Stimulated activated CD4-positive, alpha-beta T cell treated with anti-CD3 and anti-CD28 coated beads, Interleukin-1b, Interleukin-23, amount 100 ng/mL, for 1 hour (primary cell): ENCODE data around the gene WFDC12.

Experiments
- DNase-seq, 2 donors: peaks; one replicate each; pipeline ENCODE4 v3.0.0-alpha.2; 2020; ENCODE audit warnings: low read depth in 2 of 2

The WFDC12 gene

GRCh38 chr20:45115386-45115774 lies 8.9 kb downstream of the WFDC12 start:
- DNase-seq = no peak

GRCh38 chr20:45114465-45115385 lies 9.5 kb downstream of the WFDC12 start, which contains the start of gene WFDC5:
WFDC5 (minus strand) TSS chr20:45115174; CDS start chr20:45115083, 91 bp downstream.
- no peak for DNase-seq

- DNase-seq = no peak
These were observed 10.4 kb downstream of the WFDC12 start for GRCh38 chr20:45113865-45114264.

- no peak for DNase-seq
These were observed 11.5 kb downstream of the WFDC12 start for GRCh38 chr20:45112754-45113153.

- DNase-seq = no peak
These were observed 12.3 kb downstream of the WFDC12 start for GRCh38 chr20:45111799-45112471.

- DNase-seq = no peak
These were observed 13.0 kb downstream of the WFDC12 start for GRCh38 chr20:45111285-45111684.

- no peak for DNase-seq
These were observed 14.0 kb downstream of the WFDC12 start for GRCh38 chr20:45110301-45110700.

GRCh38 chr20:45109634-45110033 lies 14.6 kb downstream of the WFDC12 start:
- no peak for DNase-seq

GRCh38 chr20:45105317-45105716 lies 18.9 kb downstream of the WFDC12 start:
- no peak for DNase-seq

- DNase-seq = no peak
These were observed 19.5 kb downstream of the WFDC12 start for GRCh38 chr20:45104786-45105185.

GRCh38 chr20:45103072-45103471 lies 21.2 kb downstream of the WFDC12 start:
- DNase-seq = no peak

- no peak for DNase-seq
These were observed 22.9 kb downstream of the WFDC12 start for GRCh38 chr20:45101333-45101850.

GRCh38 chr20:45100563-45101245 lies 23.6 kb downstream of the WFDC12 start, which contains the start of gene KCNS1:
KCNS1 (minus strand) TSS chr20:45101127; CDS start chr20:45099236, 1,891 bp downstream.
- no peak for DNase-seq

- DNase-seq = no peak
These were observed 26.0 kb downstream of the WFDC12 start for GRCh38 chr20:45098103-45098773.

- no peak for DNase-seq
These were observed 26.7 kb downstream of the WFDC12 start for GRCh38 chr20:45097485-45098102.

GRCh38 chr20:45096781-45097180 lies 27.5 kb downstream of the WFDC12 start:
- no peak for DNase-seq

- DNase-seq = peak; percentile 17 to 23
These were observed 28.4 kb downstream of the WFDC12 start for GRCh38 chr20:45095805-45096238.

GRCh38 chr20:45094864-45095574 lies 29.2 kb downstream of the WFDC12 start:
- no peak for DNase-seq

GRCh38 chr20:45094201-45094600 lies 30.1 kb downstream of the WFDC12 start:
- DNase-seq = no peak

GRCh38 chr20:45092898-45093297 lies 31.4 kb downstream of the WFDC12 start:
- no peak for DNase-seq
